Loucy (cell line): ENCODE measurements around the gene RPL22.

ENCODE experiments used
- H2AFZ ChIP-seq: fragments of 200-600 bp; sonication (generic); 2 replicates; pipeline ENCODE4 v1.6.0; 2016; ENCODE audit warnings: antibody characterized with exemption, mild to moderate bottlenecking, low read length, moderate library complexity
- H3F3A ChIP-seq: fragments of 200-600 bp; 2 replicates; pipeline ENCODE4 v1.6.0; 2016; ENCODE audit warnings: antibody characterized with exemption, low read depth, mild to moderate bottlenecking
- H3K27me3 ChIP-seq: fragments of 200-600 bp; sonication (generic); 2 replicates; pipeline ENCODE4 v1.6.1; 2014; ENCODE audit warnings: low read length, mild to moderate bottlenecking; ENCODE audit not compliant: insufficient read depth, poor library complexity, severe bottlenecking
- H3K36me3 ChIP-seq: fragments of 200-600 bp; sonication (generic); 2 replicates; pipeline ENCODE4 v1.6.1; 2016; ENCODE audit warnings: low read length; ENCODE audit not compliant: insufficient read depth
- H3K4me1 ChIP-seq: fragments of 200-600 bp; sonication (generic); 2 replicates; pipeline ENCODE4 v1.5.1; 2014; ENCODE audit warnings: low read length, mild to moderate bottlenecking; ENCODE audit not compliant: insufficient read depth, poor library complexity, severe bottlenecking
- H3K4me2 ChIP-seq: fragments of 200-600 bp; sonication (generic); 2 replicates; pipeline ENCODE4 v1.6.0; 2014; ENCODE audit warnings: antibody characterized with exemption, low read length, low read depth, mild to moderate bottlenecking; ENCODE audit not compliant: poor library complexity, severe bottlenecking
- H3K4me3 ChIP-seq: fragments of 200-600 bp; sonication (generic); 2 replicates; pipeline ENCODE4 v1.5.1; 2014; ENCODE audit warnings: low read length, mild to moderate bottlenecking, mixed read lengths; ENCODE audit not compliant: poor library complexity, severe bottlenecking
- H3K79me2 ChIP-seq: fragments of 200-600 bp; sonication (generic); 2 replicates; pipeline ENCODE4 v1.6.1; 2014; ENCODE audit warnings: low read length; ENCODE audit not compliant: insufficient read depth
- H3K9ac ChIP-seq: fragments of 200-600 bp; sonication (generic); 2 replicates; pipeline ENCODE4 v1.6.0; 2014; ENCODE audit warnings: mild to moderate bottlenecking, low read depth, low read length, moderate library complexity; ENCODE audit not compliant: poor library complexity, severe bottlenecking
- H3K9me2 ChIP-seq: fragments of 200-600 bp; sonication (generic); replicated peaks from 2 replicates; pipeline ENCODE4 v1.6.1; 2016; ENCODE audit warnings: low read depth, low read length, mixed read lengths
- H3K9me3 ChIP-seq: fragments of 200-600 bp; sonication (generic); 2 replicates; pipeline ENCODE4 v1.6.1; 2014; ENCODE audit warnings: mild to moderate bottlenecking, antibody characterized with exemption, low read length, low read depth; ENCODE audit not compliant: insufficient read depth
- H4K20me1 ChIP-seq: fragments of 200-600 bp; sonication (generic); 2 replicates; pipeline ENCODE4 v1.6.0; 2014; ENCODE audit warnings: antibody characterized with exemption, low read length, mild to moderate bottlenecking; ENCODE audit not compliant: insufficient read depth, poor library complexity, severe bottlenecking
- EZH2phosphoT487 ChIP-seq: fragments of 200-600 bp; IDR thresholded peaks from 2 replicates; pipeline ENCODE4 v1.6.1; 2018; ENCODE audit warnings: antibody characterized with exemption, mild to moderate bottlenecking, moderate library complexity, borderline replicate concordance
- TF ChIP-seq, protein P1 (sequence below): fragments of 200-600 bp; sonication (generic); conservative IDR thresholded peaks from 2 replicates; pipeline ENCODE4 v1.5.1; 2014; ENCODE audit warnings: mild to moderate bottlenecking, antibody characterized with exemption, low read length

The RPL22 gene

DNA sequence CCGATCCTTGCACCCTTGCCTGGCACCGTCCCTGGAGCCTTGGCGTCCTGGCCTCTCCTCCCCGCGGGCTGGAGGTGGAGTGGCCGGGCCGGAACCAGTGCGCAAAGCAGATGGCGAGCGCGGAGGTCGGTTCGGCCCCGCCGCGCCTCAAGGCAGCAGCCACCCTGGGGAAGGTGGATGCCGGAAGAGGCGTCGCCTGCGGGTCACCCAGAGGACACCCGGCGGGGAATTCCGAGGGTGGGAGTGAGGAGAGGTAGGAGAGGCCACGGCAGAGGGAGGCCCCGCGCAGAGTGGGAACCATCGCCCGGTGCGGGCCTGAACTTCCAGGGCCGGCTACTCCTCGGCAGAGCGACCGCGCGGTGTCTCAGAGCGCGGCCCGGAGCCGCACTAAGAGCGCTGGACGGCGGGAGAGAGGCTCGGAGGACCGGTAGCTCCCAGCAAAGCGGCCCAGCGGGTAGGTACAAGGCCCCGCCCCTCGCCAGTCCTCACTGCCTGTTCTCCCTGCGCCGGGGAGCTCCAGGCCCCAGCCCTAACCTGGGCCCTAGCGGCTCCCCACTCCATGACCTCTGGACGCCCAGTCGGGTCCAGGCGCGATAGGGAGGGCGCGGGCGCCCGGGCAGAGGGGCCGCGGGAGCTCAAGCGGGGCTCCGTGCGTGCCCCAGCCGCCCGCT is 6.6 kb upstream of the RPL22 start, which contains the start of gene RNF207:
RNF207 (plus strand) TSS at position 271 of the 671 bp plus-strand sequence. CDS start 417 bp downstream, outside the sequence.
- Histone ChIP-seq H3K4me3 (no peak within 1 kb of the TSS), H3K79me2 (no peaks in the 10 kb centered on the region), H3F3A (no peaks in the 10 kb centered on the region), H3K27me3 (peaks cover 23% of the 10 kb centered on the region), H3K36me3 (no peaks in the 10 kb centered on the region), H3K9me2 (no peaks in the 10 kb centered on the region), H3K9me3 (no peaks in the 10 kb centered on the region), H3K4me2 (no peak within 1 kb of the TSS), H3K9ac (no peak within 1 kb of the TSS), H4K20me1 (no peaks in the 10 kb centered on the region), H2AFZ (no peak within 1 kb of the TSS), H3K4me1 (no peaks in the 10 kb centered on the region)
- TF ChIP-seq, protein P1, sequence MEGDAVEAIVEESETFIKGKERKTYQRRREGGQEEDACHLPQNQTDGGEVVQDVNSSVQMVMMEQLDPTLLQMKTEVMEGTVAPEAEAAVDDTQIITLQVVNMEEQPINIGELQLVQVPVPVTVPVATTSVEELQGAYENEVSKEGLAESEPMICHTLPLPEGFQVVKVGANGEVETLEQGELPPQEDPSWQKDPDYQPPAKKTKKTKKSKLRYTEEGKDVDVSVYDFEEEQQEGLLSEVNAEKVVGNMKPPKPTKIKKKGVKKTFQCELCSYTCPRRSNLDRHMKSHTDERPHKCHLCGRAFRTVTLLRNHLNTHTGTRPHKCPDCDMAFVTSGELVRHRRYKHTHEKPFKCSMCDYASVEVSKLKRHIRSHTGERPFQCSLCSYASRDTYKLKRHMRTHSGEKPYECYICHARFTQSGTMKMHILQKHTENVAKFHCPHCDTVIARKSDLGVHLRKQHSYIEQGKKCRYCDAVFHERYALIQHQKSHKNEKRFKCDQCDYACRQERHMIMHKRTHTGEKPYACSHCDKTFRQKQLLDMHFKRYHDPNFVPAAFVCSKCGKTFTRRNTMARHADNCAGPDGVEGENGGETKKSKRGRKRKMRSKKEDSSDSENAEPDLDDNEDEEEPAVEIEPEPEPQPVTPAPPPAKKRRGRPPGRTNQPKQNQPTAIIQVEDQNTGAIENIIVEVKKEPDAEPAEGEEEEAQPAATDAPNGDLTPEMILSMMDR: no peak
- no peak for TF ChIP-seq EZH2phosphoT487

DNA sequence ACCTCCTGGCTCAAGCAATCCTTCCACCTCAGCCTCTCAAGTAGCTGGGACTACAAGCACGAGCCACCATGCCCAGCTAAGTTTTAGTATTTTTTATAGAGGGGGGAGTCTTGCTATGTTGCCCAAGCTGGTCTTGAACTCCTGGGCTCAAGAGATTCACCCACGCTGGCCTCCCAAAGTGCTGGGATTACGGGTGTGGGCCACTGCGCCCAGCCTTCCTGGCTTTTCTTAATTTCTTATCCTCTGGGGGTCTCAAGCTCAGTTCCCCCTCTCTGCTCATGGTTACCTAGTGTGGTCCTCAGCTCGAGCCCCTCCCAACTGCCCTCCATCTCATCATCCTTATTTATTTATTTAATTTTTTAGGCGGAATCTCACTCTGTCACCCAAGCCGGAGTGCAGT is 2.9 kb upstream of the RPL22 start:
- Histone ChIP-seq H3K79me2 (peaks cover 21% of the 10 kb centered on the region), H3K9ac (no peak overlapping the region), H3K36me3 (no peaks in the 10 kb centered on the region), H3K9me2 (no peaks in the 10 kb centered on the region), H3K4me1 (peaks cover 26% of the 10 kb centered on the region), H3K27me3 (peaks cover 24% of the 10 kb centered on the region), H3K9me3 (no peaks in the 10 kb centered on the region), H3K4me2 (no peak overlapping the region), H3K4me3 (no peak overlapping the region), H3F3A (no peaks in the 10 kb centered on the region), H2AFZ (no peak overlapping the region), H4K20me1 (peaks cover 21% of the 10 kb centered on the region)
- TF ChIP-seq EZH2phosphoT487: no peak
- TF ChIP-seq, protein P1: no peak

DNA sequence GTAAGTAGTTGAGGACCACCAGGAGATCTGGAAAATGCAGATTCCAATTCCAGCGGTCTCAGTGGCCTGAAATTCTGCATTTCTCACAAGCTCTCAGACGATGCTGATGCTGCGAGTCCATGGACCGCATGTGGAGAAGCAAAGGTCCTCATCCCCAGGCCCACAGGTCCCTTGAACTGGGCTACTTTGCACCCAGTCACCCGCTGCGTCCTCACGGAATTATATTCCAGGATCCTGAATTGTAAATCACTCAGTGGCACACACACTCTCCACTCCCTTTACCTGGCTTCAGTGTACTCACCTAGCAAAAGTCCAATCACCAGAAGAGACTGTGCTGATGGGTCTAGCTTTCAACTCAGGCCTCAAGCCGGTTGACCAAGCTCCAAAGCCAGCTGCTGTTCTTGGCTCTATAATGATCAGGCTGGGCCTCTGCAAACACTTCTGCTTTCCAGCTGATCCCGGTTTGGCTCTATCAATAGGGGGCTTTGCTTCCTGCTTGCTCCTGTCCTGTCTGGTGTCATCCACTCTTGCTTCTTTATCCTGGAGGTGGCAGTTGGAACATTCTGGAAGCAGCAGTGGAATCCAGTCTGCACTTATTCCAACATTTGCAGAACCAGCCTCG is 904 bp upstream of the RPL22 start:
- Histone ChIP-seq H3K4me3 (peak overlapping the region; percentile 87), H3K79me2 (peaks cover 38% of the 10 kb centered on the region), H2AFZ (peak overlapping the region; percentile 94)

More for the DNA sequence above, 904 bp upstream of the RPL22 start:
- no peaks in the 10 kb centered on the region for H3F3A ChIP-seq
- peak overlapping the region; percentile 77 for H3K4me2 ChIP-seq
- no peaks in the 10 kb centered on the region for H3K9me2 ChIP-seq
- H3K9ac ChIP-seq: peak overlapping the region; percentile 92
- H3K9me3 ChIP-seq: no peaks in the 10 kb centered on the region
- peaks cover 24% of the 10 kb centered on the region for H3K27me3 ChIP-seq
- H3K36me3 ChIP-seq: peaks cover 11% of the 10 kb centered on the region; the same call in 1 of the 2 replicates
- H3K4me1 ChIP-seq: peaks cover 39% of the 10 kb centered on the region
- TF ChIP-seq, protein P1: no peak
- no peak for TF ChIP-seq EZH2phosphoT487
- peaks cover 37% of the 10 kb centered on the region for H4K20me1 ChIP-seq
